Liver (tissue), 9 donors: Measurements from ENCODE around the gene FNBP1. TPM values are rescaled to one million over a fixed set of nuclear protein-coding genes. Genes with fewer than 3 reads are reported as not detected.
A peak's percentile ranks its signal among the peaks of the same experiment; 100 is the strongest.

Experiments used
- DNase-seq: peaks from one replicate; pipeline ENCODE4 v3.0.0-alpha.2; 2017; ENCODE audit warnings: low spot score
- H3K27ac ChIP-seq, 2 donors: one replicate each; pipeline ENCODE4 v1.7.0; 2013; ENCODE audit warnings: inconsistent platforms in 2 of 2, low read length in 2 of 2, control low read depth in 1 of 2, low read depth in 1 of 2, mild to moderate bottlenecking in 1 of 2
- H3K27me3 ChIP-seq, 4 donors: one replicate each; pipeline versions ENCODE4 v1.6.1 to v1.7.0; 2013; ENCODE audit warnings: low read length in 3 of 4, inconsistent platforms in 1 of 4, mild to moderate bottlenecking in 1 of 4, moderate library complexity in 1 of 4; ENCODE audit not compliant: control insufficient read depth in 4 of 4, insufficient read depth in 4 of 4
- H3K36me3 ChIP-seq, 4 donors: one replicate each; pipeline versions ENCODE4 v1.6.1 to v1.7.0; 2013; ENCODE audit warnings: low read length in 3 of 4, mild to moderate bottlenecking in 3 of 4, low read depth in 1 of 4, moderate library complexity in 1 of 4; ENCODE audit not compliant: control insufficient read depth in 4 of 4, insufficient read depth in 3 of 4
- H3K4me1 ChIP-seq, 4 donors: one replicate each; pipeline versions ENCODE4 v1.6.1 to v1.7.0; 2013; ENCODE audit warnings: low read length in 3 of 4, mild to moderate bottlenecking in 3 of 4, moderate library complexity in 1 of 4; ENCODE audit not compliant: control insufficient read depth in 4 of 4, insufficient read depth in 4 of 4
- H3K4me3 ChIP-seq, 3 donors: one replicate each; pipeline versions ENCODE4 v1.6.1 to v1.7.0; 2013; ENCODE audit warnings: low read length in 3 of 3, control low read depth in 1 of 3, low read depth in 1 of 3, mild to moderate bottlenecking in 1 of 3
- H3K9ac ChIP-seq, 2 donors: one replicate each; pipeline ENCODE4 v1.7.0; 2013; ENCODE audit warnings: low read length in 2 of 2, mild to moderate bottlenecking in 2 of 2, moderate library complexity in 2 of 2, control low read depth in 1 of 2, low read depth in 1 of 2
- H3K9me3 ChIP-seq, 4 donors: one replicate each; pipeline versions ENCODE4 v1.6.1 to v1.7.0; 2013; ENCODE audit warnings: low read length in 3 of 4; ENCODE audit not compliant: control insufficient read depth in 4 of 4
- ATF3 ChIP-seq: IDR thresholded peaks from 2 replicates; pipeline ENCODE4 v1.6.1; 2016; ENCODE audit warnings: antibody characterized with exemption
- CTCF ChIP-seq: fragments of 150-350 bp; IDR thresholded peaks from 2 replicates; pipeline ENCODE4 v1.5.1; 2017; ENCODE audit warnings: improper control_type of control experiment, low read depth, low read length; ENCODE audit not compliant: missing input control
- FOXA1 ChIP-seq: IDR thresholded peaks from 2 replicates; pipeline ENCODE4 v1.6.1; 2016; ENCODE audit warnings: antibody characterized with exemption
- FOXA2 ChIP-seq: IDR thresholded peaks from 2 replicates; pipeline ENCODE4 v1.6.1; 2016; ENCODE audit warnings: antibody characterized with exemption
- GABPA ChIP-seq, 2 donors: IDR thresholded peaks in 1 of 2; conservative IDR thresholded peaks in 1 of 2; 2 replicates each; pipeline ENCODE4 v1.6.1; 2016; ENCODE audit warnings: antibody characterized with exemption in 2 of 2, mild to moderate bottlenecking in 1 of 2, moderate library complexity in 1 of 2
- HNF4G ChIP-seq: IDR thresholded peaks from 2 replicates; pipeline ENCODE4 v1.6.1; 2016; ENCODE audit warnings: antibody characterized with exemption
- JUND ChIP-seq, 2 donors: IDR thresholded peaks; 2 replicates each; pipeline ENCODE4 v1.6.1; 2016; ENCODE audit warnings: antibody characterized with exemption in 2 of 2
- NR2F2 ChIP-seq: IDR thresholded peaks from 2 replicates; pipeline ENCODE4 v1.6.1; 2016; ENCODE audit warnings: antibody characterized with exemption
- RAD21 ChIP-seq, 2 donors: IDR thresholded peaks; 2 replicates each; pipeline ENCODE4 v1.6.1; 2016; ENCODE audit warnings: antibody characterized with exemption in 2 of 2, mild to moderate bottlenecking in 2 of 2
- REST ChIP-seq: IDR thresholded peaks from 2 replicates; pipeline ENCODE4 v1.6.1; 2016; ENCODE audit warnings: antibody characterized with exemption, mild to moderate bottlenecking
- RXRA ChIP-seq, 2 donors: IDR thresholded peaks; 2 replicates each; pipeline ENCODE4 v1.6.1; 2017 to 2018; ENCODE audit warnings: antibody characterized with exemption in 2 of 2, mild to moderate bottlenecking in 1 of 2
- SP1 ChIP-seq: IDR thresholded peaks from 2 replicates; pipeline ENCODE4 v1.6.1; 2018; ENCODE audit warnings: antibody characterized with exemption, mild to moderate bottlenecking
- TAF1 ChIP-seq: conservative IDR thresholded peaks from 2 replicates; pipeline ENCODE4 v1.6.1; 2016; ENCODE audit warnings: antibody characterized with exemption, mild to moderate bottlenecking
- YY1 ChIP-seq: IDR thresholded peaks from 2 replicates; pipeline ENCODE4 v1.6.1; 2016; ENCODE audit warnings: antibody characterized with exemption, mild to moderate bottlenecking
- ZBTB33 ChIP-seq: IDR thresholded peaks from 2 replicates; pipeline ENCODE4 v1.6.1; 2016; ENCODE audit warnings: antibody characterized with exemption
- WGBS: extraction: QIAGEN DNeasy Blood & Tissue Kit; methylation state at CpG from one replicate; pipeline ENCODE4 v1.1.7; 2013; 5-methylcytosine and 5-hydroxymethylcytosine counted together
- polyA plus RNA-seq, 2 donors: library from polyadenylated mRNA; stranded (reverse) in 1 of 2; unstranded in 1 of 2; fragments of 200-250 nt in 1 of 2; fragments of >200 nt in 1 of 2; fragmentation: Nextera tagmentation in 1 of 2; extraction: Ambion mirVana in 1 of 2; gene quantifications; one replicate each; pipeline versions ENCODE4 v1.2.1 to v1.2.3, GENCODE V29; 2013 to 2015
- total RNA-seq, 2 donors: library from RNA; depleted of rRNA; stranded (reverse); fragments of >200 nt; gene quantifications; one replicate each; pipeline ENCODE4 v1.2.3, GENCODE V29; 2014
- donor health status: healthy.
- donor health status: healthy.
- donor health status: healthy.
- donor health status: healthy.
- donor health status: healthy.

The FNBP1 gene
- total and polyA plus RNA-seq, 4 donors, result 6.6 to 15.6 (median 12.3) TPM

- Histone ChIP-seq H3K27ac (peak overlapping the region; percentile 70 to 80), H3K36me3 (no peaks in the 10 kb centered on the region), H3K27me3 (no peaks in the 10 kb centered on the region), H3K9ac (peak overlapping the region; percentile 10 to 88), H3K9me3 (no peaks in the 10 kb centered on the region), H3K4me3 (peak overlapping the region in 1 of 3 donors; percentile 24), H3K4me1 (peaks cover 0 to 3% (median 1%) of the 10 kb centered on the region in 4 donors)
- TF ChIP-seq TAF1 (peak; percentile 57), SP1 (no peak), HNF4G (no peak), RAD21 (IDR thresholded peaks at IDR 0.05) (peak; percentile 8 to 19), JUND (IDR thresholded peaks at IDR 0.05) (no peak), NR2F2 (no peak)
- 58% methylated on average over 14 of the region's 14 CpGs for WGBS
- no peak for DNase-seq
Measured at GRCh38 chr9:129962889-129963703, 79.9 kb downstream of the FNBP1 start.

GRCh38 chr9:129962451-129962864 lies 80.5 kb downstream of the FNBP1 start:
- Histone ChIP-seq H3K4me1 (peaks cover 0 to 3% (median 1%) of the 10 kb centered on the region in 4 donors), H3K4me3 (peak overlapping the region in 1 of 3 donors; percentile 24), H3K27ac (peak overlapping the region; percentile 70 to 80), H3K27me3 (no peaks in the 10 kb centered on the region), H3K36me3 (peaks cover 0 to 2% (median under 1%) of the 10 kb centered on the region in 4 donors), H3K9ac (peak overlapping the region in 1 of 2 donors; percentile 88), H3K9me3 (no peaks in the 10 kb centered on the region)
- DNase-seq, result no peak
- WGBS, result 63% methylated on average over 9 of the region's 9 CpGs
- TF ChIP-seq FOXA2 (no peak), RAD21 (IDR thresholded peaks at IDR 0.05) (no peak), HNF4G (no peak), YY1 (no peak), REST (no peak), SP1 (no peak), CTCF (no peak), GABPA (IDR thresholded peaks at IDR 0.05 in 1 of 2, conservative IDR thresholded peaks at IDR 0.05 in 1 of 2) (no peak), RXRA (IDR thresholded peaks at IDR 0.05) (no peak), JUND (IDR thresholded peaks at IDR 0.05) (no peak), ATF3 (no peak), ZBTB33 (no peak), FOXA1 (no peak), NR2F2 (no peak)
